ENCODE results near the gene ABCC6.

GRCh38 chr16:16120382-16121184 is 102.7 kb downstream of the ABCC6 start:
- TF ChIP-seq ZNF687 (IDR thresholded peaks at IDR 0.05) (no peak), RAD21 (IDR thresholded peaks at IDR 0.05; ENCODE audit: insufficient read depth, low read depth, low read length) (no peak), EP300 (IDR thresholded peaks at IDR 0.05; ENCODE audit: borderline replicate concordance in 1 of 2, control insufficient read depth in 1 of 2, low read depth in 2 of 2, low read length in 2 of 2) (no peak), NR2C1 (IDR thresholded peaks at IDR 0.05) (no peak), SMC3 (IDR thresholded peaks at IDR 0.05; ENCODE audit: borderline replicate concordance, low read length) (no peak), POU2F2 (IDR thresholded peaks at IDR 0.05; ENCODE audit: borderline replicate concordance, low read depth, low read length) (no peak)

All from GM12878 (cell line).